M059J (cell line): ENCODE data around the gene VWA3B. TPM values are rescaled to one million over a fixed set of nuclear protein-coding genes. Genes with fewer than 3 reads are reported as not detected.

Experiments used
- DNase-seq: peaks from one replicate; pipeline ENCODE4 v3.0.0-alpha.2; 2012; ENCODE audit warnings: low read depth
- total RNA-seq: library from RNA; depleted of rRNA; stranded (reverse); fragments of >200 nt; shearing (Covaris generic); gene quantifications from 2 replicates; pipeline ENCODE4 v1.2.3, GENCODE V29; 2014; rRNA removed

VWA3B gene
- total RNA-seq, 1 experiment from 2014 or later: not detected

DNA sequence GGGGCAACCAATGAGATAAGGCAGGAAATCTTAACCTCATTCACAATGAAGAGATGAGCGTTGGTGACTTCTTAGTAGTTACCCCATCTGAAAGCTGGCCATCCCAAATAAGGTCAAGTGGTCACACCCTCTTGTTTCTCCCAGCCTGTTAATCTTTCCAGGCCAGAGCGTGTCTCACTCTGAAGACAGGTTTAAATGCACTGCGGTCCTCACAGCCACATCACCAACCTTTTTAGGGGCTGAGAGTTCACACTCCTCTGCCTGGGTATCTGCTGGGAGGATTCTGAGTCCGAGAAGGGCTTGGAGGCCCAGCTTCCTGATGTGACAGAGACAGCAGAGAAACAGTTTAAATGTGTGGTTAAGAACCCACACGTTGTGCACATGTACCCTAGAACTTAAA, 246.0 kb downstream of the VWA3B start:
- DNase-seq: no peak

- DNase-seq: peak; percentile 13
These were observed 247.0 kb downstream of the VWA3B start for GRCh38 chr2:98333922-98334321.

GRCh38 chr2:98334439-98335078, 247.6 kb downstream of the VWA3B start:
- peak; percentile 93 for DNase-seq

DNA sequence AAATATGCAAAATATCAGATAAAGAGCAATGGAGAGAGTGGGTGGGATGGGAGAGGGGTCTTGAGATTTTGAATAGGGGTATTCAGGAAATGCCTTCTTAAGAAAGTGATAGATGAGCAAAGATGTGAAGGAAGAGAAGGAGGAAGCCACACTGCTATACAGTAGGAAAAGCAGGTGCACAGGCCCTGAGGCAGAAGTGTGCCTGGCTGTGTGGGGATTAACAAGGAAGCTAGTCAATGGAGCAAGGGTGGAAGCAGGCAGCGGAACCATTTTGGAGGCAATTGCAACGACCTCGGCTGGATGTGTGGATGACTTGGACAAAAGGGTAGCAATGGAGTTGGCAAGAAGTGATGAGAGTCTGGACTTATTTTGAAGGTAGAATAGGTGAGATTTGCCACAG, 248.3 kb downstream of the VWA3B start:
- no peak for DNase-seq

GRCh38 chr2:98341241-98341640, 254.3 kb downstream of the VWA3B start:
- no peak for DNase-seq

DNA sequence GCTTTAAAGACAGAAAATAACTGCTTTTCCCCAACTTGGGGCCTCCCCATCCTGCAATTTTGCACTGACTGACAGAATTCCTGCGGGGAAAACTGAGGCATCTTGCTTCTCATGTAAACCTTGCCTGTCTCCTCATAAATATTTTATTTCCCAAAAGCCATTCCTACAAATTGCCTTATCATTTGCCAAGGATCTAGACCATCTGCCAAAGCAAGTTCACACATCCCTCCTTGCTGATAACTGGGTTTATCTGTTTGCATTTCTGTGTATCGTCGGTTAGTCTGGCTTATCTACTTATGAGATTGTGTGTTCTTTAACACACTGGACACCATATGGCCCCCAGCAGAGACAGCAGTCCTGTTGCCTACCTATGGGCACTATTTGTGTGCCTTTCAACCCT, 256.3 kb downstream of the VWA3B start:
- DNase-seq: no peak

- peak; percentile 10 for DNase-seq
These were observed 259.6 kb downstream of the VWA3B start, which contains the start of gene CNGA3 for GRCh38 chr2:98346311-98347236. CNGA3 (plus strand) TSS chr2:98346456; CDS start chr2:98369976, 23,520 bp downstream.

- DNase-seq: no peak
These were observed 260.5 kb downstream of the VWA3B start for GRCh38 chr2:98347298-98348065.

- DNase-seq: peak; percentile 38
These were observed 261.1 kb downstream of the VWA3B start for GRCh38 chr2:98348066-98348561.

- no peak for DNase-seq
These were observed 263.4 kb downstream of the VWA3B start for GRCh38 chr2:98350411-98350810.

DNA sequence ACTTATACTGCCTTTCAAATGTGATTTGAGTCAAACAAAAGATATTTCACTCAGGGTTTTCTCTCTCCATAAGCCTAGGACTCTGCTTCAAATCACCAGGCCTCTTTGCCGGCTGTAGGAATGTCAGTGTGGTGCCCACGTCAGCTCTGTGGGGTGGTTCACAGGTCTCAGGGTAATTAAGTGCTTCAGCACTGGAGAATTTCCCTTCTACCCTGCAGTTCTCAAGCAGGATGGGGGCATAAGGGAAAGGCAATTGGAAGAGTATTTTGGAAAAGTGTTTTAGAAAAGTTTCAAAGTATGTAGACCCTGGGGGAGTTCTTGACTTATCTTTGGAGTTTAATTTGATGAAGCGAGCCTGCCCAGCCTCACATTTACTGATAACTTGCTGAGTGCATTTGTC, 268.9 kb downstream of the VWA3B start:
- peak; percentile 4 for DNase-seq

DNA sequence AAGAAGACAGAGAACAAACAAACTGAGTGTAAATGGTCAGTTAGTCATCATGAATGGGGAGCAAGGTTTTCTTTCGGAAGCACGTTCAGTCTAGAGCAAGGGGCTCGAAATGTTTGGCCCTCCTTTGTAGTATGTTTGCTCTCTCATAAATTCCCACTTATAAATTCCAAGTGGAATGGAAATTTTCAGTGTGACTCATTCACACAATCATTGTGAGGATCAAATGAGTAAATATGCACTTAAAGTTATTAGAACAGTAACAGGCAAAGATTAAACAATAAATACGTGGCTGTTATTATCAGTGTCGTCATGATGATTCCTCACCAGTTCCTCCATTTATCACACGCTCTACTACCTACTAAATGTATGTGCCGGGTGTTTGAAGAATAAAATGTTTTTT, 269.8 kb downstream of the VWA3B start:
- peak; percentile 9 for DNase-seq

DNA sequence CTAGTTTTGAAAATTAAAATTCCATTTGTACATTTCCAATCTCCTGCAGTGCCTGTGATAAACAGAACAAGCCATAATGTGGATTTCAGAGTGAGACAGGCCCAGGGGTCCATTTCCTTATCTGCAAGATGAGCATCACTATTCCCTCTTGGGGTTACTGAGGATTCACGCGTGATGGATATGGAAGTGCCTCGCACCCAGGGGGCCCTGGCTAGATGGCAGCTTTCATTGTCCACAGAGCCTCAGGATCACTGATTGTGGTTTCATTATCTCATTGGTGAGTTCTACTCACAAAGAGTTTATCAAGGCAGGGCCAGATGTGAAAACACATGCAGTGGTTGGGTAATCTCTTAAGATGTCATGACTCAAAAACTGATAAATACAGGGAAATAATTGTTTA, 270.9 kb downstream of the VWA3B start:
- no peak for DNase-seq

DNA sequence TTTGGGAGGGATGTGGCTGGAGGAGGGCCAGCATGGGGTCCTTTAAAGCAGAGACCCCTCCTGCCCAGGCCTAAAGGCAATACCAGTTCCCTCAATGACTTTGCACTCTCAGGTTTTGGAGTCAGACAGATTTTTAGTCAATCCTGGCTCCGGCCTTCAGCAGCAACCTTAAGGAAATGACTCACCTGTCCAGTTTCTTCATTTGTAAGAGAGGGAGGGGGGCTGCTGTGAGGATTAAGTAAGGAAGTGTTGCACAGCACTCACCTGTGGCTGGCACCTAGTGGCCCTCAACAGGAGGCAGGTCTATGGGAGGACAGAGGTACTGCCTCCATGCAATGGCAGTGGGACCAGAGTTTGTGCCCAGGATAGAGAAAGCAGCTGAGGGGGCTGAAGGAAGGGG, 273.0 kb downstream of the VWA3B start:
- peak; percentile 12 for DNase-seq

Other genes starting within 250 kb of the VWA3B start
- 7.9 and 18.3 TPM in 2 replicates for gene TMEM131, start 91.2 kb upstream of the VWA3B start, total RNA-seq